ENCODE results near the gene PTPRR. TPM values are rescaled to one million over a fixed set of nuclear protein-coding genes. Genes with fewer than 3 reads are reported as not detected.

PTPRR gene
- total and polyA plus RNA-seq, 7 donors: 0.99 to 38.6 (median 4.2) TPM

- Histone ChIP-seq H3K9me3 (no peaks in the 10 kb centered on the region), H3K27me3 (no peaks in the 10 kb centered on the region), H3K36me3 (no peaks in the 10 kb centered on the region), H3K4me1 (no peaks in the 10 kb centered on the region), H3K27ac (no peak overlapping the region), H3K4me3 (no peak overlapping the region)
- intact Hi-C loops (cut with DNase I): no loop called here
- WGBS, 2 donors: 86 to 87% methylated on average over 3 of the region's 3 CpGs
- DNase-seq: no peak
- no peak for TF ChIP-seq POLR2A (IDR thresholded peaks at IDR 0.05)
- TF ChIP-seq CTCF (IDR thresholded peaks at IDR 0.05): no peak
- TF ChIP-seq EP300 (IDR thresholded peaks at IDR 0.05): no peak
- no peak for TF ChIP-seq POLR2AphosphoS5 (IDR thresholded peaks at IDR 0.05)
Observed at GRCh38 chr12:70963081-70963660, 42.6 kb upstream of the PTPRR start.

DNA sequence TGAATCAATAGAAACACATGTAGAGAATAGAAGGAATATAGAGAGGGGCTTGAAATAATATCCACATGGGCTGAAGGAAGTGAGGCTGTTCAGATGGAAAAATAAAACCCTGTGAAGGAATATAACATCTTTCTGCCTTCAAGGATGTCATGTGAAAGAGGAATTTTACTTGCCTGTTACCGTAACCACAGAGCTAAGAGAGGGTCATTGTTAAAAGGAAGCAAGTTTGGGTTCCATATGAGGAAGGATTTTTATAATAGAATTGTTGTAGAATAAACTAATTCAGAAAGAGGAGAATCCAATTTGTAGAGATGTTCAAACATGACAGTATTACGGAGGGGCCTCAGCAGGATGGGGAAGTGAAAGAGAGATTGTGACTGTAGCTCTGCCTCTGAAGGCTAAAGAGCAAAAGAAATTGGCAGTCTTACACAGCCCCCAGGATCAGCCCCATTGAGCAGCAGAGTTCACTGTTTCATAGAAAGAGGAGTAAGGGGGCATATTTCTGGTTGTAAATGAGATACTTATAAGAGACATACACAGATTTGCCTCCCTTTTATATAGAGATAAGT is 41.8 kb upstream of the PTPRR start:
- Histone ChIP-seq H3K4me1 (no peaks in the 10 kb centered on the region), H3K36me3 (no peaks in the 10 kb centered on the region), H3K9me3 (no peaks in the 10 kb centered on the region), H3K27ac (no peak overlapping the region), H3K4me3 (no peak overlapping the region), H3K27me3 (no peaks in the 10 kb centered on the region)
- no peak for TF ChIP-seq POLR2A (IDR thresholded peaks at IDR 0.05)
- TF ChIP-seq POLR2AphosphoS5 (IDR thresholded peaks at IDR 0.05): no peak
- TF ChIP-seq CTCF (IDR thresholded peaks at IDR 0.05): no peak
- TF ChIP-seq EP300 (IDR thresholded peaks at IDR 0.05): no peak
- intact Hi-C loops (cut with DNase I): no loop called here
- 52 to 65% methylated on average over 2 of the region's 2 CpGs for WGBS, 2 donors
- DNase-seq: no peak

GRCh38 chr12:70960484-70960883 is 39.9 kb upstream of the PTPRR start:
- TF ChIP-seq CTCF (IDR thresholded peaks at IDR 0.05): no peak
- no peak for TF ChIP-seq POLR2A (IDR thresholded peaks at IDR 0.05)
- TF ChIP-seq POLR2AphosphoS5 (IDR thresholded peaks at IDR 0.05): no peak
- no peak for TF ChIP-seq EP300 (IDR thresholded peaks at IDR 0.05)
- no peak overlapping the region for H3K4me3 ChIP-seq
- H3K27me3 ChIP-seq: no peaks in the 10 kb centered on the region
- no peaks in the 10 kb centered on the region for H3K9me3 ChIP-seq
- intact Hi-C loops (cut with DNase I): no loop called here
- H3K4me1 ChIP-seq: no peaks in the 10 kb centered on the region
- DNase-seq: no peak
- no peaks in the 10 kb centered on the region for H3K36me3 ChIP-seq
- 77 to 87% methylated on average over 1 of the region's 1 CpG for WGBS, 2 donors
- H3K27ac ChIP-seq: no peak overlapping the region

DNA sequence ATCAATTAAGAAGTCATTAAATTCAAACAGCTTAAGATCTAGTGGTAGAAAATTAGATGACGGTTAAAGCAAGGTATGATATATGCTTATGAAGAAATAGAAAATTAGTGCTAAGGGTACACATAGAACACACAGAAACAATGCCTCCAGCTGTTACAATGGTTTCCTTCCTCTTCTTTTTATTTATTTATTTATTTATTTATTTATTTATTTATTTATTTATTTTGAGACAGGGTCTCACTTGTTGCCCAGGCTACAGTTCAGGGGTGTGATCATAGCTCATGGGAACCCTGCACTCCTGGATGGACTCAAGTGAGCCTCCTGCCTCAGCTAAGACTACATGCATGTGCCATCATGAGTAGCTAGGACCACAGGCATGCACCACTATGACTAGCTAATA is 34.9 kb upstream of the PTPRR start:
- no peak overlapping the region for H3K4me3 ChIP-seq
- H3K27ac ChIP-seq: no peak overlapping the region
- 97% methylated on average over 1 of the region's 1 CpG for WGBS, 2 donors
- TF ChIP-seq POLR2AphosphoS5 (IDR thresholded peaks at IDR 0.05) (no peak), POLR2A (IDR thresholded peaks at IDR 0.05) (no peak), CTCF (IDR thresholded peaks at IDR 0.05) (no peak), EP300 (IDR thresholded peaks at IDR 0.05) (no peak)
- intact Hi-C loops (cut with DNase I): no loop called here
- no peaks in the 10 kb centered on the region for H3K27me3 ChIP-seq
- no peaks in the 10 kb centered on the region for H3K4me1 ChIP-seq
- no peaks in the 10 kb centered on the region for H3K9me3 ChIP-seq
- no peaks in the 10 kb centered on the region for H3K36me3 ChIP-seq
- no peak for DNase-seq

GRCh38 chr12:70950451-70950850 is 29.9 kb upstream of the PTPRR start:
- no peaks in the 10 kb centered on the region for H3K27me3 ChIP-seq
- WGBS, 2 donors: 83 to 85% methylated on average over 2 of the region's 2 CpGs
- no peak overlapping the region for H3K4me3 ChIP-seq
- no peak overlapping the region for H3K27ac ChIP-seq
- intact Hi-C loops (cut with DNase I): no loop called here
- no peak for DNase-seq
- H3K36me3 ChIP-seq: no peaks in the 10 kb centered on the region
- TF ChIP-seq EP300 (IDR thresholded peaks at IDR 0.05) (no peak), CTCF (IDR thresholded peaks at IDR 0.05) (no peak), POLR2A (IDR thresholded peaks at IDR 0.05) (no peak), POLR2AphosphoS5 (IDR thresholded peaks at IDR 0.05) (no peak)
- H3K9me3 ChIP-seq: no peaks in the 10 kb centered on the region
- H3K4me1 ChIP-seq: no peaks in the 10 kb centered on the region
